GM18502 (cell line): ENCODE data around the gene PAK2.
"Not testable (repeated sequence)": the region's sequence is repeated elsewhere in the genome, so short reads cannot be mapped to it uniquely, and the experiment has no call there.

Source experiments
- ATAC-seq: cut with Tn5 transposase; IDR thresholded peaks from one replicate; pipeline ENCODE4 v1.9.1; 2021; ENCODE audit warnings: mild to moderate bottlenecking; ENCODE audit not compliant: unreplicated experiment, poor library complexity

The PAK2 gene

GRCh38 chr3:196735751-196736150 is 3.9 kb upstream of the PAK2 start:
- ATAC-seq, result no peak

- ATAC-seq, result no peak
Observed at GRCh38 chr3:196736670-196737374, 2.8 kb upstream of the PAK2 start.

- no peak for ATAC-seq
Observed at GRCh38 chr3:196737655-196738054, 2.0 kb upstream of the PAK2 start.

GRCh38 chr3:196740481-196741248 is 1.0 kb downstream of the PAK2 start:
- ATAC-seq, result peak; percentile 13

GRCh38 chr3:196741249-196741889 is 1.7 kb downstream of the PAK2 start:
- no peak for ATAC-seq

- not testable (repeated sequence) for ATAC-seq
Observed at GRCh38 chr3:196743569-196743968, 3.9 kb downstream of the PAK2 start.

GRCh38 chr3:196749125-196749524 is 9.5 kb downstream of the PAK2 start:
- ATAC-seq, result no peak

- no peak for ATAC-seq
Observed at GRCh38 chr3:196753201-196753600, 13.5 kb downstream of the PAK2 start.

GRCh38 chr3:196754091-196754981 is 14.7 kb downstream of the PAK2 start:
- no peak for ATAC-seq

- no peak for ATAC-seq
Observed at GRCh38 chr3:196756732-196757131, 17.1 kb downstream of the PAK2 start.

- ATAC-seq, result no peak
Observed at GRCh38 chr3:196757876-196758739, 18.5 kb downstream of the PAK2 start.

GRCh38 chr3:196763179-196763578 is 23.5 kb downstream of the PAK2 start:
- no peak for ATAC-seq

GRCh38 chr3:196765454-196765853 is 25.8 kb downstream of the PAK2 start:
- no peak for ATAC-seq

GRCh38 chr3:196771067-196771466 is 31.4 kb downstream of the PAK2 start:
- ATAC-seq, result no peak

GRCh38 chr3:196772102-196772501 is 32.4 kb downstream of the PAK2 start:
- no peak for ATAC-seq

- ATAC-seq, result no peak
Observed at GRCh38 chr3:196772897-196773296, 33.2 kb downstream of the PAK2 start.

- ATAC-seq, result no peak
Observed at GRCh38 chr3:196774191-196774820, 34.6 kb downstream of the PAK2 start.

- no peak for ATAC-seq
Observed at GRCh38 chr3:196774848-196775422, 35.3 kb downstream of the PAK2 start.

- no peak for ATAC-seq
Observed at GRCh38 chr3:196775938-196776337, 36.3 kb downstream of the PAK2 start.
